Neural cell (in vitro differentiated cells): ENCODE results near the gene METTL16.

Experiments used
- CTCF ChIP-seq: fragments of 450-650 bp; IDR thresholded peaks from 2 replicates; pipeline ENCODE4 v1.5.1; 2014; ENCODE audit warnings: antibody characterized with exemption, mild to moderate bottlenecking, moderate library complexity; ENCODE audit not compliant: poor library complexity, severe bottlenecking
- MXI1 ChIP-seq: fragments of 450-650 bp; conservative IDR thresholded peaks from 2 replicates; pipeline ENCODE4 v1.6.1; 2014; ENCODE audit warnings: antibody characterized with exemption, mild to moderate bottlenecking; ENCODE audit not compliant: poor library complexity, severe bottlenecking
- RAD21 ChIP-seq: fragments of 450-650 bp; conservative IDR thresholded peaks from 2 replicates; pipeline ENCODE4 v1.6.1; 2014; ENCODE audit warnings: antibody characterized with exemption, mild to moderate bottlenecking, moderate library complexity
- REST ChIP-seq: IDR thresholded peaks from 2 replicates; pipeline ENCODE4 v1.6.1; 2012; ENCODE audit warnings: borderline replicate concordance

GRCh38 chr17:2376107-2376506, 135.6 kb downstream of the METTL16 start:
- TF ChIP-seq CTCF: no peak
- TF ChIP-seq RAD21: no peak
- no peak for TF ChIP-seq REST
- no peak for TF ChIP-seq MXI1
